GM21825 (cell line): ENCODE results near the gene GRAMD1A.
"Not testable (repeated sequence)": the region's sequence is repeated elsewhere in the genome, so short reads cannot be mapped to it uniquely, and the experiment has no call there.

Experiments
- ATAC-seq: cut with Tn5 transposase; IDR thresholded peaks from one replicate; pipeline ENCODE4 v1.9.1; 2021; ENCODE audit warnings: mild to moderate bottlenecking, moderate library complexity; ENCODE audit not compliant: unreplicated experiment

GRAMD1A gene

DNA sequence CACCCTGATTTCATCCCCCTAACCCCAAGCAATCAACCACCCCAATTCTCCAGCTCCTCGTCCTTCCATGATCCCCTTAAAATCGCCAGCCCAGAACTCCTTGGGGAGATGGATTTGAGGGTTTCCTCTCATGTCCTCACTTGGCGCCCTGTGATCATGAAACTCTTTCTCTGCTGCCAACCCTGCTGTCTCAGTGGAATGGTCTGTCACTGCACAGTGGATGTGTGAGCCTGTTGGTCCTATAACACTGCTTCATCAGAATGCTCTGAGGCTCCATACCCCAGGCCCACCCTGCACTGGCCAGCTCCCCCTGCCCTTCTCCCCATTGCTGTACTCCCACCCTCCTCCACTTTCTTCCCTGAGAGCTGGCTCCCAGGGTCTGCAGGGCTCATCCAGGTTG, 23.5 kb upstream of the GRAMD1A start:
- ATAC-seq = no peak

DNA sequence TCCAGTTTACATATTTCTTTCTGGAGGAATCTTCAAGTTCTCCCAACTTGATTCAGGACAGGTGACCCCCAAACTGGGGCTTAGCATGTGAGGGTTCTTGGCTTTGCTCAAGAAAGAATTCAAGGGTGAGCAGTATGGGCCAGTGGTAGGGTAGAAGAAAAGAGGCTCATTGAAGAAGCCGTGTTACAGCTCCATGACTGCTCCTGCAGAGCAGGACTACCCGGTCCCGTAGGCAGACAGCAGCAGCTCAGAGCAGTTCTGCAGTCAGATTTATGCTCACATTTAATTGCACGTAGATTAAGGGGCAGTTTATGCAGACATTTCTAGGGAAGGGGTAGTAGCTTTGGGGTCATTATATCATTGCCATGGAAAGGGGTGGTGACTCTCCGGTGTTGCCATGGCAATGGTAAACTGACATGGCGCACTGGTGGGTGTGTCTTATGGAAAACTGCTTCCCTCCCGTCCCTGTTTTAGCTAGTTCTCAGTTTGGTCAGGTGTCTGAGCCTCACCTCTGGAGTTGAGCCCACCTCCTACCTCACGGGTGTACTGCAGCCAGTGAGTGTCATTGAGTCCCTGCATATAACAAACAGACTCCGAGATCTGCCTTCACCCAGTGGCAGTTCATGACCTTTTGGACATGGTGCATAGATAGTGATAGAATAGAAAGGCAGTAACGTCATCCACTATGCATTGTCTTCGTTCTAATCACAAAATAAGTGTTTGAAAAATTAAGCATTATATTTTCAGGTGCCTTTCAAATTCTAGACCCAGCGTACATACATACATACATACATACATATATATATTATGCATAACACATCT, 20.1 kb upstream of the GRAMD1A start:
- no peak for ATAC-seq

DNA sequence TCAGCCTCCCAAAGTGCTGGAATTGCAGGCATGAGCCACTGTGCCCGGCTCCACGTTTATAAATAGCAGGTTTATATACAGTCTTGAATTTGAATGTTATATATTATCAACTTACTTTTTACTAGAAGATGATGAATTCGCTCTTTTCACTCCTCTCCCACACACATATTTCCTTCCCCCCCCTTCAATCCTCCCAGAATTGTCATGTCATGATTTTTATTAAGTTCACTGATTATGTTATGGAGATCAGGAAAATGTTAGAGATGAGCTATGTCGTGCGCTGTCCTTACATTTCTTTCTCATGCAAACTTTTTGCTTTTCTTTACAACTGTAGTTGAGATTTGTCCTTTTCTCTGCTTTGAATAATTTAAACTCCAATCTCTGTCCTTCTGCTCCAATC, 17.8 kb upstream of the GRAMD1A start:
- ATAC-seq = no peak

DNA sequence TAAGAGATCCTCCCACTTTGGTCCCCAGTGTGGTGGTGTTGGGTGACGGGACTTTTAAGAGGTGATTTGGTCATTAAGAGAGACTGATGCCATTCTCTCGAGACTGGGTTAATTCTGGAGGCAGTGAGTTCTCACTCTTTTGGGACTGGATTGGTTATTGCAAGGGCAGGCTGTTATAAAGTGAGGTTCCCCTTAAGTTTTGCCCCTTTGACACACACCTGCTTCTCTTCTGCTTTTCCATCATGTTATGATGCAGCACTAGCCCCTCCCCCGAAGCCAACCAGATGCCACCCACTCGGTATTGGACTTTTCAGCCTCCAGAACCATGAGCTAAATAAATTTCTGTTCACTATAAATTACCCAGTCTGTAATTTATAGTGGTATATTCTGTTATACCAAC, 16.3 kb upstream of the GRAMD1A start:
- no peak for ATAC-seq

DNA sequence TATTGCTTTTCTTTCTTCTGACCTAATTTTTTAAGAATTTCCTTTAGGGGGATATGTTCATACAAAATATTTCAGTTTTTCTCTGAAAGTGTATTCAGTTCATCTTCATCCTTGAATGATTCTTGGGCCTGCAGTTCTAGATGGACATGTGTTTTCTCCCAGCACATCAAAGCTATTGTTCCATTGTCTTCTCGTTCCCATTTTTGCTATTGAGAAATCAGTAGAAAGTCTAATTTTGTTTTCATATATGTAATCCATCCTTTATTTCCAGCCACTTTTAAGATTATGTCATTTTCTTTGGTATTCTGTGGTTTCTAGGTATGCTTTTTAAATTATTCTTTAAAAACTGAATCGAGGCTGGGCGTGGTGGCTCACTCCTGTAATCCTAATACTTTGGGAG, 15.8 kb upstream of the GRAMD1A start:
- ATAC-seq = no peak

DNA sequence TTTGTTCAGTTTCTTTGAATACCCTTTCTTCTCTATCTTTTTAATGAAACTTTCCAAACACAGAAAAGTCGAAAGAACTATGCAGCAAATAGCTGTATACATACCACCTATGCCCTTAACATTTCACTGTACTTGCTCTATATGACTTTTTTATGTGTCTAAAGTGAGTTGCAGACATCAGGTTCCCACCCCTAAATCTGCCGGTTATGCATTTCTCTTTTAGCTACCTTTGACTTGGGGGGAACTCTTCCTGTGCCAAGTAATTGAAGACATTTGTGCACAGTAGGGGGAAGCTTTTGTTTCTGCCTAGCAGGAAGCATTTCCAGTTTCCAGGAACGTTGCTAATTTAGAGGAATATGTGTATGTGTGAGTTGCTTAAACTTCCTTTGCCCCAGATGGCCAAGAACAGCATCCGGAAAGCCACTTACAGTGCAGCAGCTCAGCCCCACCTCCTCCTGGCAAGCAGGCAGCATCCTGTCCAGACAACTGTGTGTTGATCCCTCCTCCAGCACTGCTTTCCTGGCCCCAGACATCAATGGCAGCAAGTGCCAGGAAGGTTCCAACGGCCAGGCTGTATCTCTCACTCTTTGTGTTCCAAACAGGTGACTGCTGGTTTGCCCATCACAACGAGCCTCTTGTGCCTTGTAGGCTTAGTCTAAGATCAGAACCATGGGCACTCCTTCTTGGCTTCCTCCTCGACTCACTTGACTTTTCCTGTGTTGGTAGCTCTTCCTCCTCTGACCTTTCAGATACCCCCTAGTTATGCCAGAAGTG, 14.7 kb upstream of the GRAMD1A start:
- no peak for ATAC-seq

DNA sequence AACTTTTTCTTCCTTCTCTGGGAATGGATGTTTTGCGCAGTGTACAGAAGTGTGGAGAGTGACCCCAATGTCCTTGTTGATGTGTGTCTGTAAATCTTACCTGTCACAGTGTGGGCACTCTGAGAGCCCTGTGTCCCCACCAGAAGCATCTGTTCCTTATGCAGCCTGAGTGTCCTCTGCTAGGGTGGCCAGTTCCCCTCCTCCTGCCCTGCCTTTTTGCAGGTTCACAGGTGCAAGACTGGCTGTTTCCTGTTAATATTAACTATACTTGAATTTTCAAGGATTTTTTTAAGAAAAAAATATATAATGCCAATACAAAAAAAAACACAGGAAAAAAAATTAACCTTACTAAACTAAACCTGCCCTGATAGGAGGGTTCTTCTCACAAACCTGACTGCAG, 12.0 kb upstream of the GRAMD1A start:
- ATAC-seq = no peak

DNA sequence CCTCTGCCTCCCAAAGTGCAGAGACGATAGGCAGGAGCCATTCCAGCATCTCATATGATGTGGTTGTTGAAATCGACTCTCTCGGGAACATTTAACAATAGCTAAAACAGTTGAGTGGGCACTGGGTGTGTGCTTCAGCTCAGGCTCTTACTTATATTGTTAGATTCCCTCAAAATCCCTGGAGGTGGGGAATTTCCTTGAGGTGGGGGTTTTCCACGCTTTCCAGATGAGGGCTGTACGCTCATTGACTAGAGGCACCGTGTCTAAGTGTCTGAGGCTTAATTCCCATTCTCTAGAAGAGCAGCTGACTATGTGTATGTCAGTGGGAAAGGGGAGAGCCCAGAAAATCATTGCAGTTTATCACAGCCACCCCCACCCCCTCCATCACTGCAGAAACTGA, 10.8 kb upstream of the GRAMD1A start:
- no peak for ATAC-seq

DNA sequence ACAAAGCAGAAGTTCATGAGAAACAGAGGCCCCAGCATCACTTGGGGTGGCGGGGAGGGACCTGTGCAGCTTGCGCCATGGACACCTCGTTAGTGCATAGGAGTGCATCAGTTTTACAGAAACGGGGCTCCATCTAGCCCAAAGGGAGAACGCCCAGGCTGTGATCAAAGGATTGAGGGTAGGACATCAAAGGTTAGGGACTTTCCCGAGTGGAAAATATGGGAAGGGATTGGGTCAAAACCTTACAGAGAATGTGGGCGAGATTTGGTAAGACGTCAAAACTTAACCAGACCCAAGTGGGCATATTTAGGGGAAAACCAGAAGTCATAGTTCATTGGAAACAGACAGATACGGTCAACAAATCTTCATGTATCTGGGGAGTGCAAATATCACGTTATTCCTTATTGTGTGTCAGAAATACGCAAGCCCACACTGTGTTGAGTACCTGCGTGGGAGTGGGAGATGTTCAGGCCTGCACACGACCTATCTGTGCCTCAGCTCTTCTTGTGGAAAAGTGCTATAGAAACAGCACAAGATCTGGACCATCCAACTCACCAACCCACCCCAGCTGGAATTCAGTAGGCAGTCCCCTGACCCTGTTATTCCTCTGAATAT, 9.4 kb upstream of the GRAMD1A start:
- ATAC-seq = no peak

DNA sequence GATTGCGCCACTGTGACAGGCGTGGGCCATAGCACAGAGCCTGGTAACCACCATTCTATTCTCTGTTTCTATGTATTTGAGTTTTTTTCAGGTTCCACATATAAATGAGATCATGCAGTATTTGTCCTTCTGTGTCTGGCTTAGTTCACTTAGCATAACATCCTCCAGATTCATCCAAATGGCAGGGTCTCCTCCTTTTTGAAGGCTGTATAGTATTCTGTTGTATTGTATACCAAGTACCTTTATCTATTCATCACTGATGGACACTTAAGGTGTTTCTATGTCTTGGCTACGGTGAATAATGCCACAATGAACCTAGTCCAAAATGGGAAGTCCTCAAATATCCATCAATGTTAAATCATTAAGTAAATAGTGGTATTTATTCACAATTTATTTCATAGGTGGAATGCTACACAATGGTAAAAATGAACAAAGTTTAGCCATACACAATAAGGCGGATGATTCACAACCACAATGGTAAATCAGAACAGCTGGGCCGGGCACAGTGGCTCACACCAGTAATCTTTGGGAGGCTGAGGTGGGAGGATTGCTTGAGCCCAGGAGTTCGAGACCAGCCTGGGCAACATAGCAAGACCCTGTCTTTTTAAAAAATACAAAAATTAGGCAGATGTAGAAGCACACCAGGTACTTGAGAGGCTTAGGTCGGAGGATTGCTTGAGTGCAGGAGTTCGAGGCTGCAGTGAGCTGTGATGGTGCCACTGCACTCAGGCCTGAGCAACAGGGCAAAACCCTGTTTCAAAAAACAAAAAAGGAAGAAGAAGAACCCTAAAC, 8.4 kb upstream of the GRAMD1A start:
- no peak for ATAC-seq

DNA sequence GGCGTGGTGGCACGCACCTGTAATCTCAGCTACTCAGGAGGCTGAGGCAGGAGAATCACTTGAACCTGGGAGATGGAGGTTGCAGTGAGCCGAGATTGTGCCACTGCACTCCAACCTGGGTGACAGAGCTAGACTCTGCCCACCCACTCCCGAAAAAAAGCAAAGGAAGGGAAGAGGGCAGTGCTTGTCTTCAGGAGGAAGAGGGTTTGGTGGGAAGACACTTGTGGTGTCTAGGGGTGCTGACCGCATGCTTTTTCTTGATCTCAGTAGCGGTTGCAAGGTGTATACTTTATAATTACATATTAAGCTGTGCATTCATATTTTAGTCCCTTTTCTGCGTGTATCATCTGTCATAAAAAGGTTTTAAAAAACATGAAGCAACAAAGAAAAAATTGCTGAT, 7.5 kb upstream of the GRAMD1A start:
- ATAC-seq = not testable (repeated sequence)

DNA sequence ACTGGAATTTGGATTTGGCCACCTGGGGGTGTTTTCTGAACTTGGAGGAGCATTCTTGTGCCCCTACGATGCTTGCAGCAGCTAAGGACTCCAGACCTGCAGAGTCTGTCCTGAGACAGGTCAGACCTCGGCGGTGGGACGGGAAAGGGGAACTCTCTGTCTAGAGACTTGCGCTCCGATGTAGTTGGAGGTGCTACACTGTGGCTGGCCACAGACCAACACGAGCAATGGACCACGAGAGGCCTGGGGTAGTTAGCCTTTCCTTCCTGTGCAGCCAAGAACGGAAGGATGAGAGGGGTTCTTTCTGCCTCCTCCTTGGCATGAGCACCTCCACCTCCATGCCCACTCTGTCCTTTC, 5.9 kb upstream of the GRAMD1A start:
- ATAC-seq = no peak

DNA sequence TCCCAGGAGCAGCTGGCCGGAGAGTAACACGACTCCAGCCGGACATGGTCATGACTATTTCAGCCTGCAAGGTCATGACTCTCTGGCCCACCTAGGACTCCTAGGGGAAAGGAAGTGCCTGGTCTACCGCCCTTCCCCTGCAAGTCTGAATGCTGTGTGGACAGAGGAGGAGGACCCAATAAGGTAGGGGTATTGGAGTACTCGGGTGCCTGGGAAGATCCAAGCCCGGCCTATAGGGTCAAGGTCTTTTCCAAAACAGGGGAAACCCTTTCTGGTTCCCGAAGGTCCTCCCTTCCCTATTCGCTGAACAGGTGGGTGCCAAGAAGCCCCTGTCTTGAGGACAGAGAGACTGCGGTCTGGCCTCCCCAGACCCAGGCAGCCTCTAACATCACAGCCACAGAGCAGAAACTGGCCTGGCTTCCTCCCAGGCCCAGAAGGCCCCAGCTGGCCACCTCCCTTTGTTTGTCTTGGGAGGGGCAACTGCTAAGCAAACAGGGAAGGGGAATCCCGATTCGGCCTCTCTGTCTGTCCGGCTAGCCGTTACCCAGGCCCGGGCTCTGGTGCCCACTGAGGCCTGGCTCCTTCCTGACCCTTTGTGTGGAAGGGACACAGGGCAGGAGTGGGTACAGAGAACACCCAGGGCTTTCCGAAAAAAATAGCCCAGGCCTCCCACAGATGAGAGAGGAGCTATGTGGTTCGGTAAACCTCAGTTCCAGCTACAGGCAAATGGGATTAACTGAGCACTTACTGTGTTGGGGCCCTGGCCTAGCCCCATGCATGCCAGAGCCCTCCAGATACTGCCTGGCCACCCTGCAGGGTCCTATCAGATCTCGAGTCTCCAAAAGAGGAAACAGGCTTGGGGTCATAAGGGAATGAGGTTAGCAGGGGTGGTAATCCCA, 5.2 kb upstream of the GRAMD1A start:
- ATAC-seq = no peak

DNA sequence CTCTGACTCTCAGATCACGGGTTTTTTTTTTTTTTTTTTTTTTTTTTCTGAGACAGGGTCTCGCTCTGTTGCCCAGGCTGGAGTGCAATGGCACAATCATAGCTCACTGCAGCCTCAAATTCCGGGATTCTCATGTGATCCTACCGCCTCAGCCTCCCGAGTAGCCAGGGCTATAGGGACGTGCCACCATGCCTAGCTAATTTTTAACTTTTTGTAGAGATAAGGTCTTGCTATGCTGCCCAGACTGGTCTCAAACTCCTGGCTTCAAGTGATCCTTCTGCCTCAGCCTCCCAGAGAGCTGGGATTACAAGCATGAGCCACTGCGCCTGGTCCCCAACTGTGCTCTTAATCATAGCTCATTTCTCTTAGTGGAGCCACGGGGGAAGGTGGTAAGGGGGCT, 4.6 kb upstream of the GRAMD1A start:
- ATAC-seq = no peak

DNA sequence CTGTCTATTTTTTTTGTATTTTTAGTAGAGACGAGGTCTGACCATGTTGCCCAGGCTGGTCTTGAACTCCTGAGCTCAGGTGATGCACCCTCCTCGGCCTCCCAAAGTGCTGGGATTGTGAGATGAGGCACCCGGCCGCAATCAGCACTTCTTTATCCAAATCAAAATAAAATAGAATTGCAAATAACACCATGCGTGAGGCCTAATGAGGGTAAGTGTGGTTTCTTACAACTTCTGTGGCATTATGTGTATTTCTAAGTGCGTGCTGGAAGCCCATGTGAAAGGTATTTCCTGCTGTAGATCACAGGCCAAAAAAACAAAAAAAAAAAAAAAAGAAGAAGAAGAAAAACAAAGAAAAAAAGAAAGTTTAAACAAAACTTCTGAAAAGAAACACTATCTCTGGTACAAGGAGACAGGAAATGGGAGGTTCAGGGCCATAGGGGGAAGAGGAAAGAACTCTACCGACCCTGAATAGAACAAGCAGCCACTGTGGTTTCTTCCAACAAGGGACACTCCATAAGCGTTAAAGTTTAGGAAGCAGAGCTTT, 3.0 kb upstream of the GRAMD1A start:
- no peak for ATAC-seq

DNA sequence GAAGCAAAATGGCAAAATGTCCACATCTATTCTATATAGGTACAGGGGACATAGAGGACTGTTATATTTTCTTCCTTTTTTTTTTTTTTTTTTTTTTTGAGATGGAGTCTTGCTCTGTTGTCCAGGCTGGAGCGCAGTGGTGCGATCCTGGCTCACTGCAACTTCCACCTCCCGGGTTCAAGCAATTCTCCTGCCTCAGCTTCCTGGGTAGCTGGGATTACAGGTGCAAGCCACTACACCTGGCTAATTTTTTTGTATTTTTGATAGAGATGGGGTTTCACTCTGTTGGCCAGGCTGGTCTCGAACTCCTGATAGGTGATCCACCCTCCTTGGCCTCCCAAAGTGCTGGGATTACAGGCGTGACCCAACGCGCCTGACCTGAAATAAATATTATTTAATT, 1.9 kb upstream of the GRAMD1A start:
- not testable (repeated sequence) for ATAC-seq

DNA sequence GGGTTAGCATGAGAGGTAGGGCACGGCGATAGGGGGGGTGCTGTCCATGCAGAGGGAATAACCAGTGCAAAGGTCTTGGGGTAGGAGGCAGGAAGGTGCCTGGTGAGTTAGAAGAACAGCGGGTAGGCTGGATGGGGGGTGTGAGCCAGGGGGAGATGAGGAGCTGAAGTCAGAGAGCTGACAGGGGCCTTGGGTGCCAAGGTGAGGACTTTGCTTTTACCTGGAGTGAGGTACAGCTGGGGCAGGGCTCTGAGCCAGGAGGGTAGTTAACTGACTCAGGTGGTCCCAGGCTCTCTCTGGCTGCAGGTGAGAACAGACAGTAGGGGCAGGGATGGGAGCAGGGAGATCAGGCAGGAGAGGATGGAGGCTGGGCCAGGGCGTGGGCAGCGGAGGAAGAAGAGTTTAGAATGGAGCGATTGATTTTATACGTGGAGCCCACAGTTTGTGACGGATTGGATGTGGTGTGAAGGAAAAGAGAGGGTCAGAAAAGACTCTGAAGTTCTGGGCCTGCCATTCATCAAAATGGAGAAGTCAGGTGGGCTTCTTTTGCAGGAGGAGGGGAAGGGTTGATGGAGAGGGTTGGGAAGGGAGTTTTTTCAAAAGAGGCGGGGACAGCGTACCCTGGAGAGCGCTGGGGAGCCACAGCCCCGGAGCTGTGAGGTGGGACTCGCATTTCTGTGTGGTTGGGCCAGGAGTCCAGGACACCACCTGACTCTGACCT, 1.2 kb upstream of the GRAMD1A start:
- no peak for ATAC-seq

DNA sequence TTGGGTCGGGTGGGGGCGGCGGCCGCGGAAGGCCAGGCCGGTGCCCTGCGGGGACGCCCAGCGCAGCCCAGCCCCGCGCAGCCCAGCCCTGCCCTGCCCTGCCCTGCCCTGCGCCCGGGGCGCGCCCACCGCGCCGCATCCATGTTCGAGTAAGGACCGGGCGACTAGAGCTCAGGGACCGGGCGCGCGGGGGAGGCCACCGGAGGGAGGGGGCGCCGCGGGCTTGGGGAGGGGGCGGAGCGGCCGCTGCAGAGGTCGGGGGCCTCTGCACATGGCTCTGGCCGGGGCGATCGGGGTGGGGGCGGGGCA, 169 bp downstream of the GRAMD1A start:
- no peak for ATAC-seq

DNA sequence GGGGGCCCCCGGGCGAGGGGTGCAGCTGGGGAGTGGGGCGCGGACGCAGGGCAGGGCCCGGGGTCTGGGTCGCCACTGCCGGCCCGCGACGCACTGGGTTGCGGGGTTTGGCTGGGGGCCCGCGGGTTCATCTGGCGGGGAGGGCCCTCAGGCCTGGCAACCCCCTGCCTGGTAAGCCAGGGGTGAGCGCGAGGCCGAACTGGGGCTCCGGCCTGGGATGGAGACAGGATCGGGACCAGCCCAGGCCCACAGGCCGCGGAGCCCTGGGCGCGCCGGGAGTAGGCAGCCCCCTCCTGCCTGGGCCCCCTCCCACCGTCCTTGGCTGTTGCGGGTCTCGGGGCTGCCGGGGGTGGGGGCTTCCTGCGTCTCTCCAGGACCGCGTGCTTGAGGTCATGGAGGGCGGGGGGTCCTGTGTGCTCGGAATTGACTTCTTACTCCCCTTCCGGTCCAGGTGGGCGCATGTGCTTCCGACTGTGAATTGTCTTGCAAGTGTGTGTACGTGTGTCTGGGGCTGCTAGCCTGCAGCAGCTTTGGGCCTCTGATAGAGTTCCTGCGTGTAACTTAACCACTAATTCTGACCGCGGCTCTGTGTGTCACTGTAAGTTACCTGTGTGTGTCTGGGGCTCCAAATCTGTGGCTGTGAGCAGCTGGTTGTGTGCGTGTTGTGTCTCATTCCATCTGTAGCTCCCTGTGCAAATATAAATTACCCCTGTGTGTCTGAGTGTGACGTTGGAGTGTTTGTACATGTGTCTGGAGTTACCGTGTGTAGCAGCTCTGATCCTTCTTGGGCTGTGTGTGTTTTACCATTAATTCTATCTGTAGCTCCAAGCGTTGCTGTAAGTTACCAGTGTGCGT, 751 bp downstream of the GRAMD1A start:
- no peak for ATAC-seq
